ENCODE data around the gene ERP44. TPM values are rescaled to one million over a fixed set of nuclear protein-coding genes. Genes with fewer than 3 reads are reported as not detected.

Gene ERP44
- total and polyA plus RNA-seq, 11 donors: 7.9 to 21.6 (median 15.7) TPM

DNA sequence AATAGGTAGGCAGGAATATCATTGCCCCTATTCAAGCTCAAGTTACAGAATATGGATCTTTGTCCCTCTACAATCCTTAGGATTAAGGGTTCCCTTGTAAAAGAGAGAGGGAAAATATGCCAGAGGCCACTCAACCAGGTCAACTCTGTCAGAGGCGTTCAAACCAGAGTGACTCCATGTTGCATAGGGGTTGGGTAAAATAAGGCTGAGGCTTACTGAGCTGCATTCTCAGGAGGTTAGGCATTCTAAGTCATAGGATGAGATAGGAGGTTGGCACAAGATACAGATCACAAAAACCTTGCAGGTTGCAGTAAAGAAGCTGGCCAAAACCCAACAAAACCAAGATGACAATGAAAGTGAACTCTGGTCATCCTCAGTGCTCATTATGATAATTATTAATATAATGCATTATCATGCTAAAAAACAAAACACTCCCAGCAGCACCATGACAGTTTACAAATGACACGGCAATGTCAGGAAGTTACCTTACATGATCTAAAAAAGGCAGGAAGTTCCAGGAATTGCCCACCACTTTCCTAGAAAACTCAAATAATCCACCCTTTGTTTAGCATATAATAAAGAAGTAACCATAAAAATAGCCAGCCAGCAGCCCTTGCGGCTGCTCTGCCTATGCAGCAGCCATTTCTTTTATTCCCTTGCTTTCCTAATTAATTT lies 64.8 kb downstream of the ERP44 start:
- Histone ChIP-seq H3K4me3 (no peak overlapping the region), H3K27me3 (no peaks in the 10 kb centered on the region), H3K36me3 (peaks cover 0 to 9% (median 0%) of the 10 kb centered on the region in 9 donors), H3K27ac (no peak overlapping the region), H3K9me3 (peaks cover 0 to 11% (median 2%) of the 10 kb centered on the region in 12 donors), H3K4me1 (peaks cover 0 to 10% (median 0%) of the 10 kb centered on the region in 12 donors)
- WGBS, 4 donors: 71 to 81% (median 74%) methylated on average over 3 of the region's 3 CpGs
- no peak for TF ChIP-seq CTCF (IDR thresholded peaks at IDR 0.05)
- no peak for TF ChIP-seq POLR2A (IDR thresholded peaks at IDR 0.05)
- DNase-seq (no peak), ATAC-seq (no peak)
- intact Hi-C loops (cut with DNase I): loop anchor here in 5 of 10 donors (5.0 to 10.0 kb wide), 4 partner anchors 71 to 561 kb away; no protein-coding TSS in a partner anchor

- 95 to 100% (median 96%) methylated on average over 2 of the region's 2 CpGs for WGBS, 4 donors
- ATAC-seq: no peak
- Histone ChIP-seq H3K9me3 (peaks cover 0 to 5% (median 0%) of the 10 kb centered on the region in 12 donors), H3K27ac (no peak overlapping the region), H3K4me1 (peaks cover 0 to 12% (median 0%) of the 10 kb centered on the region in 12 donors), H3K36me3 (peaks cover 0 to 9% (median 0%) of the 10 kb centered on the region in 9 donors), H3K27me3 (no peaks in the 10 kb centered on the region), H3K4me3 (no peak overlapping the region)
- no peak for DNase-seq
- TF ChIP-seq CTCF (IDR thresholded peaks at IDR 0.05): no peak
- no peak for TF ChIP-seq POLR2A (IDR thresholded peaks at IDR 0.05)
- intact Hi-C loops (cut with DNase I): loop anchor here in 5 of 10 donors (5.0 to 10.0 kb wide), 4 partner anchors 74 to 564 kb away; no protein-coding TSS in a partner anchor
Measured at GRCh38 chr9:100030548-100030947, 68.3 kb downstream of the ERP44 start.

DNA sequence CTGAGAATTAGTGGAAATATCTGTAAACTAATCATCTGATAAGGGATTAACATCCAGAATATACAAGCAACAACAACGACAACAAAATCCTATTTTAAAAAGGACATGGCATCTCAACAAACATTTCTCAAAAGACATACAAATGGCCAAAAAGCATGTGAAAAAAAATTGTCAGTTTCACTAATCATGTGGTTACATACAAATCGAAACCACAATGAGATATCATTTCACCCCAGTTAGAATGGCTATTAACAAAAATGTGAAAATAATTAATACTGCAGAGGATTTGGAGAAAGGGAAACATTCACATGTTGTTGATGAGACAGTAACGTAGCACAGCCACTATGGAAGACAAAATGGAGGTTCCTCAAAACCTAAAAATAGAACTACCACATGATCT lies 69.5 kb downstream of the ERP44 start:
- 82 to 83% (median 82%) methylated on average over 3 of the region's 3 CpGs for WGBS, 4 donors

More for the DNA sequence above, 69.5 kb downstream of the ERP44 start:
- intact Hi-C loops (cut with DNase I): loop anchor here (2.0 to 10.0 kb wide), 12 partner anchors 68 to 764 kb away; partner anchors contain the start of genes ERP44 (in 2 of the 10) and INVS (in 2 of the 10)
- ATAC-seq (no peak), DNase-seq (no peak)
- H3K27me3 ChIP-seq: no peaks in the 10 kb centered on the region
- peaks cover 0 to 11% (median 0%) of the 10 kb centered on the region in 12 donors for H3K4me1 ChIP-seq
- TF ChIP-seq CTCF (IDR thresholded peaks at IDR 0.05) (no peak), POLR2A (IDR thresholded peaks at IDR 0.05) (no peak)
- H3K27ac ChIP-seq: no peak overlapping the region
- H3K36me3 ChIP-seq: peaks cover 0 to 9% (median 0%) of the 10 kb centered on the region in 9 donors
- H3K9me3 ChIP-seq: peaks cover 0 to 10% (median 0%) of the 10 kb centered on the region in 12 donors
- no peak overlapping the region for H3K4me3 ChIP-seq
